ENCODE measurements around the gene SLC4A5. TPM values are rescaled to one million over a fixed set of nuclear protein-coding genes. Genes with fewer than 3 reads are reported as not detected.

Gene SLC4A5
- total RNA-seq, 1 experiment from 2014 or later, result 0.70 TPM

- no peak for DNase-seq (ENCODE audit: unreplicated experiment)
- BruUV-seq (replicated peaks), result no TSS peak
- Mint-ChIP-seq H3K27ac (ENCODE audit: low read depth, unreplicated experiment) (peak overlapping the region; percentile 17), H3K36me3 (ENCODE audit: insufficient read depth, unreplicated experiment) (peaks cover 6% of the 10 kb centered on the region), H3K9me3 (ENCODE audit: unreplicated experiment) (no peaks in the 10 kb centered on the region), H3K4me3 (ENCODE audit: unreplicated experiment) (no peak overlapping the region), H3K4me1 (ENCODE audit: insufficient read depth, unreplicated experiment) (peaks cover 5% of the 10 kb centered on the region), H3K27me3 (ENCODE audit: insufficient read depth, unreplicated experiment) (no peaks in the 10 kb centered on the region)
- ChIA-PET POLR2A (no interaction called here), CTCF (interaction anchor here (1.3 to 1.6 kb wide), 3 partner anchors 16 to 436 kb away, joined by 3 to 4 read pairs (median 3); no protein-coding TSS in a partner anchor)
- no peak for TF ChIP-seq CTCF (IDR thresholded peaks at IDR 0.05; ENCODE audit: unreplicated experiment)
- intact Hi-C loops (cut with micrococcal nuclease), result loop anchor here (5.0 kb wide), 1 partner anchor 577 kb away; no protein-coding TSS in a partner anchor
These were observed 83.5 kb downstream of the SLC4A5 start for GRCh38 chr2:74259733-74260132.

DNA sequence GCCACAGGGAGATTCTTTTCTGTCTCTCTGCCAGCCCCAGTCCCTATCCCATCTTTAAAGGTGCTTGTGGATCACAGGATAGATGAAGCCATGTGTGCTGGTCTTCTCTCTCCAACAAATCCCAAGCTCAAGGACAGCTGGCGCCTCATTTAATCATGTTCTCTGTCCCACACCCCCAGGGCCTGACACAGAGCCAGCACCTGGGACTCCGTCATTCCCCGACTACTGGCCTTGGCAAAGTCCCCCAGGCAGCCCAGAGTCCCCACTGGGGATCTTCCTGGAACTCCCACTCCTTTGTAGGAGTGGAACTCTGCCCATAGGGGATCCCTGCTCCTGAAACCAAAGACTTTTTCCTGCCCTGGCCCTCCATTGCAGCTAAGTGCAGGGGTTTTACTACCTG lies 84.0 kb downstream of the SLC4A5 start:
- H3K4me1 Mint-ChIP-seq (ENCODE audit: insufficient read depth, unreplicated experiment), result peaks cover 5% of the 10 kb centered on the region
- CTCF ChIA-PET, result interaction anchor here (0.6 to 1.6 kb wide), 4 partner anchors 10 to 435 kb away, joined by 3 to 7 read pairs (median 4); no protein-coding TSS in a partner anchor

DNA sequence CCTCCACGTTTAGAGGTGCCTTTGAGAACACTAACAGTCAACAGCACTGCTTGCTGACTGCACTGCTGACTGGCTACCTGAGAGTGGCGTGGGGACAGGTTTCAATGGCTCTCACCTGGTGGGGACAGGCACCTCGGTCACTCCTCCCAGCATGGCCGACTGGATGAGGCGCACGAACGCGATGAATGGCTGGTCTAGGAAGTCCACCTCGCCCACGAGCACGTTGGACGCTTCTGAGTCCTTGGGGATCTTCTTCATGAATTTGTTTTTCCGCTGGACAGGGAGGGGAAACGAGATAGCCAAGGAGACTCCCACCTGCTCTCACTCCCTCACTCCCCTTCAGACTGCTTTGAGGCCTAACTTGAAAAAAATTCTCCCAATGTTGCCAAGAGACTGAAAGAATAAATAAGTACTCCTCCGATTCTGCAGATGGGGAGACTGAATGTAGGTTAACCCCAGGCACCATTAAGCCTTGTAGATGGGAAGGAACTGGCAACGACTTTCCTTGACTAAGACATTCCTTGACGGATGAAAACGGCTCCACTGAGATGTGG lies 87.5 kb downstream of the SLC4A5 start:
- no TSS peak for BruUV-seq (replicated peaks)
- DNase-seq (ENCODE audit: unreplicated experiment), result no peak
- H3K9me3 Mint-ChIP-seq (ENCODE audit: unreplicated experiment), result no peaks in the 10 kb centered on the region
- H3K4me3 Mint-ChIP-seq (ENCODE audit: unreplicated experiment), result no peak overlapping the region
- H3K36me3 Mint-ChIP-seq (ENCODE audit: insufficient read depth, unreplicated experiment), result peaks cover 4% of the 10 kb centered on the region
- CTCF ChIA-PET, result interaction anchor here (1.1 kb wide), 1 partner anchor 432 kb away, joined by 5 read pairs; no protein-coding TSS in a partner anchor
- POLR2A ChIA-PET, result no interaction called here
- H3K27ac Mint-ChIP-seq (ENCODE audit: low read depth, unreplicated experiment), result no peak overlapping the region
- peaks cover 11% of the 10 kb centered on the region for H3K27me3 Mint-ChIP-seq (ENCODE audit: insufficient read depth, unreplicated experiment)
- intact Hi-C loops (cut with micrococcal nuclease), result no loop called here
- no peaks in the 10 kb centered on the region for H3K4me1 Mint-ChIP-seq (ENCODE audit: insufficient read depth, unreplicated experiment)
- TF ChIP-seq CTCF (IDR thresholded peaks at IDR 0.05; ENCODE audit: unreplicated experiment), result no peak

More for the DNA sequence above, 84.0 kb downstream of the SLC4A5 start:
- peaks cover 5% of the 10 kb centered on the region for H3K27me3 Mint-ChIP-seq (ENCODE audit: insufficient read depth, unreplicated experiment)
- no TSS peak for BruUV-seq (replicated peaks)
- no peak for TF ChIP-seq CTCF (IDR thresholded peaks at IDR 0.05; ENCODE audit: unreplicated experiment)
- intact Hi-C loops (cut with micrococcal nuclease), result no loop called here
- DNase-seq (ENCODE audit: unreplicated experiment), result no peak
- peaks cover 6% of the 10 kb centered on the region for H3K36me3 Mint-ChIP-seq (ENCODE audit: insufficient read depth, unreplicated experiment)
- no peak overlapping the region for H3K4me3 Mint-ChIP-seq (ENCODE audit: unreplicated experiment)
- H3K9me3 Mint-ChIP-seq (ENCODE audit: unreplicated experiment), result no peaks in the 10 kb centered on the region
- H3K27ac Mint-ChIP-seq (ENCODE audit: low read depth, unreplicated experiment), result peak overlapping the region; percentile 17
- POLR2A ChIA-PET, result no interaction called here

- no peak for TF ChIP-seq CTCF (IDR thresholded peaks at IDR 0.05; ENCODE audit: unreplicated experiment)
These were observed 89.3 kb downstream of the SLC4A5 start for GRCh38 chr2:74253971-74254310.

More at GRCh38 chr2:74253971-74254310, 89.3 kb downstream of the SLC4A5 start:
- Mint-ChIP-seq H3K9me3 (ENCODE audit: unreplicated experiment) (no peaks in the 10 kb centered on the region), H3K4me1 (ENCODE audit: insufficient read depth, unreplicated experiment) (peaks cover 5% of the 10 kb centered on the region), H3K27ac (ENCODE audit: low read depth, unreplicated experiment) (no peak overlapping the region), H3K36me3 (ENCODE audit: insufficient read depth, unreplicated experiment) (peaks cover 6% of the 10 kb centered on the region), H3K27me3 (ENCODE audit: insufficient read depth, unreplicated experiment) (peaks cover 11% of the 10 kb centered on the region), H3K4me3 (ENCODE audit: unreplicated experiment) (no peak overlapping the region)
- BruUV-seq (replicated peaks), result no TSS peak
- CTCF ChIA-PET, result interaction anchor here (0.5 to 2.1 kb wide), 4 partner anchors 11 to 323 kb away, joined by 3 to 7 read pairs (median 4); no protein-coding TSS in a partner anchor
- intact Hi-C loops (cut with micrococcal nuclease), result loop anchor here (5.0 kb wide), 1 partner anchor 333 kb away; no protein-coding TSS in a partner anchor
- POLR2A ChIA-PET, result interaction anchor here (1.5 kb wide), 1 partner anchor 76 kb away, joined by 3 read pairs; the partner anchor contains the start of gene MOB1A
- DNase-seq (ENCODE audit: unreplicated experiment), result no peak
